Erythroblast (primary cell): Measurements from ENCODE around the gene POU2F1.
"Not testable (repeated sequence)": the region's sequence is repeated elsewhere in the genome, so short reads cannot be mapped to it uniquely, and the experiment has no call there.

ENCODE experiments used
- DNase-seq, 2 experiments: peaks; one replicate each; lab custom pipeline; 2025; lab: John Stamatoyannopoulos, UW
- GATA1 ChIP-seq: IDR thresholded peaks from 2 replicates; pipeline ENCODE4 v1.6.1; 2011; ENCODE audit warnings: low read depth, mild to moderate bottlenecking, control low read depth, low read length, moderate library complexity
- POLR2A ChIP-seq: IDR thresholded peaks from 2 replicates; pipeline ENCODE4 v1.6.1; 2011; ENCODE audit warnings: mild to moderate bottlenecking, low read length

POU2F1 gene

GRCh38 chr1:167312871-167313270, 92.2 kb downstream of the POU2F1 start:
- no peak for DNase-seq
- no peak for TF ChIP-seq GATA1
- no peak for TF ChIP-seq POLR2A

- TF ChIP-seq POLR2A (no peak), GATA1 (no peak)
- DNase-seq: peak; percentile 14 to 57
These were observed 94.0 kb downstream of the POU2F1 start for GRCh38 chr1:167314671-167315070.

- TF ChIP-seq POLR2A (no peak), GATA1 (no peak)
- DNase-seq: no peak
These were observed 96.8 kb downstream of the POU2F1 start for GRCh38 chr1:167317463-167317862.

GRCh38 chr1:167319206-167319605, 98.5 kb downstream of the POU2F1 start:
- not testable (repeated sequence) for DNase-seq

- no peak for TF ChIP-seq POLR2A
- TF ChIP-seq GATA1: no peak
- DNase-seq: no peak
These were observed 101.8 kb downstream of the POU2F1 start for GRCh38 chr1:167322483-167322882.

DNA sequence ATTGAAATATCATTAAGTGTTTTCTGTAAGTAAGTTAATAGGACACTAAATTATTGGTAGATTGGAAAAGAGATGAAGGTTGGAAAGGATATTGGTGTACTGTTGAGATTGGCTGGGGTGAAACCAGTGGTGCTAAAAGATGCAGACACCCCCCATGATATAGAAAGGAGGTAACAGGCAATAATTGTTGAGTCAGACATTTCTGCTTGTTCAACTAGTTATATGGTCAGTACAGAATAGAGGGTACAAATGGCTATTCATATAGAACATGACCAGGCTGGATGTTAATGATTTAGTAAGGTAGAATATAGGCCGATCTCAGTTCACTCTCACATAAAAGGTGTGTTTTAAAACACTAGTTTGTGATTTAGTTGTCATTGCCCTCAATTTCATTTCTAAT, 104.5 kb downstream of the POU2F1 start:
- TF ChIP-seq GATA1: no peak
- no peak for TF ChIP-seq POLR2A

DNA sequence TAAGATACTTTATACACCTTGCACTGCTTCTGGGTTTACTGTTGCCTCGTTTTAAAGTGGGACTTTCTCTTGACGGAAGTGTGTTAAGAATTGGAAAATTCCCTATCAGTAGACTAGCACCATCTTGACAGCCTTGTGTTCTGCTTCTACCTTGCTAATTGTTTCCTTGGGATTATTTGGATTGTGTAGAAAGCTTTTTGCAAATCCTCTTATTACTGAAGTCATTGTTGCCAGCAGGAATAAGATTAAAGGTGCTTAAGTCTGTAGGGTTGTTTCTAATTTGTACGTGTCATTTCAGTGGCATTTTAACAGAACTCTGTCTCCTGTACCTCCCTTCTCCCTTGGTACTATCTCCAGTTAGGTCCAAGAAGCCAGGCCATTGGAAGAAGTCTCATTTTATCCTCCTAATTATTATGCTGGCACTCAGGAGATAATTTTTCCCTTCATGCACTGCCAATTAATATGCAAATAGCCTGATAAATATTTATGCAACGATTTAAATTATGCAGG, 107.7 kb downstream of the POU2F1 start:
- no peak for TF ChIP-seq POLR2A
- no peak for TF ChIP-seq GATA1
- DNase-seq: no peak

More for the DNA sequence above, 104.5 kb downstream of the POU2F1 start:
- DNase-seq: no peak

- TF ChIP-seq POLR2A (no peak), GATA1 (no peak)
- peak; percentile 30 to 32 for DNase-seq
These were observed 108.3 kb downstream of the POU2F1 start for GRCh38 chr1:167328816-167329483.

- no peak for DNase-seq
- no peak for TF ChIP-seq POLR2A
- no peak for TF ChIP-seq GATA1
These were observed 110.1 kb downstream of the POU2F1 start for GRCh38 chr1:167330601-167331293.

DNA sequence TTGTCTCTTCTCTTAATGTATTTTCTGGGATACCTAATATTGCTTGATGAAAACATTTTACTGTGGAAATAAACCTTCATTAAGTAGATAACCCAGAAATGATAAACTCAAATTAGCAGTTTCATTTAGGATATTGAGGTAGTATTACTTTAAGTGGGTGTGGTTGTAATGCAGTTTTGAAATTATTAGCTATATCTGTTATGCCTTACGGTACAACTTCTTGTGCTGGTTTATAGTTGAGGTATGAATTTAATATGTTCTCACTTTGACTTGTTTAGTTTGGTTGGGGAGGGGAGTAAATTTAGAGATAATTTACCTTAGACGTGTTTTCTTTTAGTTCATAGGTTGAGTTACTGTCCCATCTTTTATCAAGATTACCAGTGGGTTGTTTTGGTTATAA, 111.0 kb downstream of the POU2F1 start:
- no peak for TF ChIP-seq POLR2A
- TF ChIP-seq GATA1: no peak
- DNase-seq: no peak

- DNase-seq: no peak
- TF ChIP-seq GATA1 (no peak), POLR2A (no peak)
These were observed 111.8 kb downstream of the POU2F1 start for GRCh38 chr1:167332503-167332902.

GRCh38 chr1:167333124-167333523, 112.4 kb downstream of the POU2F1 start:
- no peak for DNase-seq
- no peak for TF ChIP-seq POLR2A
- TF ChIP-seq GATA1: no peak

DNA sequence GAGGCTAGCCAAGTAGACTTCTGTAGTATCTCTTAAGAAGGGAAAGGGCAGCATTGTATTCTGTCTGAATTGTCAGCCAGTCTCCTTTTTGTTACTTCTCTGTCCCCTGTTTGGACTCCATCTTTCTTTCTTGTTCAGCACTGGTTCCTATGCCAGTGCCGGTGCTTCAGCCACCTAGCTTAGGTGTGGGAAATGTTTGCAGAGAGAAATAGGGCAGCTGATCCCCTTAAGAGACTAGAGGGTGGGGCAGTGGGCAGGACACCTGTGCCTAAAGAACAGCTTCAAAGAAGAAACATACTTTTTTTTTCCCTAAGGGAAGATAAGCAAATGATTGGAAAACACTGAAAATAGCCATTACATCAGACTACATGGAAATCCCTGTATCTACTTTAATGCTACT, 113.0 kb downstream of the POU2F1 start:
- no peak for TF ChIP-seq GATA1
- TF ChIP-seq POLR2A: no peak
- no peak for DNase-seq

- no peak for TF ChIP-seq POLR2A
- TF ChIP-seq GATA1: no peak
These were observed 118.7 kb downstream of the POU2F1 start for GRCh38 chr1:167339405-167339804.

More at GRCh38 chr1:167339405-167339804, 118.7 kb downstream of the POU2F1 start:
- DNase-seq: peak; percentile 43 to 51
